CD4-positive, alpha-beta T cell (primary cell): ENCODE measurements around the gene GIT1. TPM values are rescaled to one million over a fixed set of nuclear protein-coding genes. Genes with fewer than 3 reads are reported as not detected.

ENCODE experiments used
- ATAC-seq: fragments of 200-7000 bp; cut with Tn5 transposase; one replicate; pipeline ENCODE4 v1.10.0; 2022; ENCODE audit warnings: mild to moderate bottlenecking; ENCODE audit not compliant: poor library complexity
- CTCF ChIA-PET: fragments of 350-600 bp; sonication (Branson Sonifier 250); formaldehyde crosslinking; loops from one replicate; lab custom pipeline; 2021; ENCODE audit warnings: antibody characterized with exemption, inconsistent platforms; lab: Charles Lee
- POLR2A ChIA-PET: fragments of 350-600 bp; sonication (Branson Sonifier 250); formaldehyde crosslinking; loops from one replicate; lab custom pipeline; 2021; ENCODE audit warnings: antibody characterized with exemption, inconsistent platforms; lab: Charles Lee
- DNase-seq, 14 experiments: peaks; one replicate each; pipeline ENCODE4 v3.0.0-alpha.2; 2013 to 2020; ENCODE audit warnings: mixed read lengths in 2 of 14
- H3K27ac ChIP-seq, 2 donors: one replicate each; pipeline versions ENCODE4 v1.5.1 to v1.7.0; 2013; ENCODE audit warnings: low read length in 2 of 2, low read depth in 1 of 2, mild to moderate bottlenecking in 1 of 2
- H3K27me3 ChIP-seq, 2 experiments: 1 replicate in 1 of 2; 2 replicates in 1 of 2; pipeline versions ENCODE4 v1.6.1 to v1.7.0; 2013; ENCODE audit warnings: low read length in 2 of 2, control low read depth in 1 of 2, mild to moderate bottlenecking in 1 of 2, moderate library complexity in 1 of 2; ENCODE audit not compliant: insufficient read depth in 2 of 2, control insufficient read depth in 1 of 2
- H3K36me3 ChIP-seq: one replicate; pipeline ENCODE4 v1.6.1; 2013; ENCODE audit warnings: low read length, control low read depth; ENCODE audit not compliant: insufficient read depth
- H3K4me1 ChIP-seq: one replicate; pipeline ENCODE4 v1.6.1; 2013; ENCODE audit warnings: low read length, control low read depth; ENCODE audit not compliant: insufficient read depth
- H3K4me3 ChIP-seq: one replicate; pipeline ENCODE4 v1.5.1; 2013; ENCODE audit warnings: mild to moderate bottlenecking, low read length, moderate library complexity
- H3K9me3 ChIP-seq, 2 experiments: 1 replicate in 1 of 2; 2 replicates in 1 of 2; pipeline versions ENCODE4 v1.6.1 to v1.7.0; 2013; ENCODE audit warnings: low read length in 2 of 2, mild to moderate bottlenecking in 2 of 2, control low read depth in 1 of 2, moderate library complexity in 1 of 2; ENCODE audit not compliant: control insufficient read depth in 1 of 2, insufficient read depth in 1 of 2
- H3K27ac Mint-ChIP-seq: one replicate; pipeline ENCODE4 v1.8.0; 2020; ENCODE audit warnings: mixed read lengths
- H3K27me3 Mint-ChIP-seq: one replicate; pipeline ENCODE4 v1.8.0; 2021; ENCODE audit warnings: mixed read lengths
- H3K36me3 Mint-ChIP-seq: one replicate; pipeline ENCODE4 v1.8.0; 2021; ENCODE audit warnings: low read depth, mixed read lengths
- H3K4me1 Mint-ChIP-seq: one replicate; pipeline ENCODE4 v1.8.0; 2021; ENCODE audit warnings: low read depth, mixed read lengths
- H3K4me3 Mint-ChIP-seq: one replicate; pipeline ENCODE4 v1.8.0; 2020; ENCODE audit warnings: mild to moderate bottlenecking, mixed read lengths
- H3K9me3 Mint-ChIP-seq: one replicate; pipeline ENCODE4 v1.8.0; 2020; ENCODE audit warnings: mixed read lengths
- intact Hi-C, 2 experiments: fragments of 100-400 bp; cut with DNase I in 1 of 2; cut with micrococcal nuclease in 1 of 2; formaldehyde crosslinking; loops; one replicate each; pipeline versions ENCODE4 v1.15.1 to v1.9.0; 2023 to 2025; cut with DNase I, micrococcal nuclease
- total RNA-seq, 174 experiments: library from RNA in 2 of 174; stranded (reverse) in 2 of 174; gene quantifications; one replicate each; pipeline ENCODE4 v1.2.3 and lab custom pipeline; 2021 to 2026
- TF ChIP-seq, protein P1 (sequence below): fragments of 200-600 bp; IDR thresholded peaks from one replicate; pipeline ENCODE4 v1.8.0; 2022; ENCODE audit warnings: antibody characterized with exemption, mild to moderate bottlenecking

GIT1 gene
- total RNA-seq, 2 experiments from 2014 or later = 35.8 to 36.7 TPM

DNA sequence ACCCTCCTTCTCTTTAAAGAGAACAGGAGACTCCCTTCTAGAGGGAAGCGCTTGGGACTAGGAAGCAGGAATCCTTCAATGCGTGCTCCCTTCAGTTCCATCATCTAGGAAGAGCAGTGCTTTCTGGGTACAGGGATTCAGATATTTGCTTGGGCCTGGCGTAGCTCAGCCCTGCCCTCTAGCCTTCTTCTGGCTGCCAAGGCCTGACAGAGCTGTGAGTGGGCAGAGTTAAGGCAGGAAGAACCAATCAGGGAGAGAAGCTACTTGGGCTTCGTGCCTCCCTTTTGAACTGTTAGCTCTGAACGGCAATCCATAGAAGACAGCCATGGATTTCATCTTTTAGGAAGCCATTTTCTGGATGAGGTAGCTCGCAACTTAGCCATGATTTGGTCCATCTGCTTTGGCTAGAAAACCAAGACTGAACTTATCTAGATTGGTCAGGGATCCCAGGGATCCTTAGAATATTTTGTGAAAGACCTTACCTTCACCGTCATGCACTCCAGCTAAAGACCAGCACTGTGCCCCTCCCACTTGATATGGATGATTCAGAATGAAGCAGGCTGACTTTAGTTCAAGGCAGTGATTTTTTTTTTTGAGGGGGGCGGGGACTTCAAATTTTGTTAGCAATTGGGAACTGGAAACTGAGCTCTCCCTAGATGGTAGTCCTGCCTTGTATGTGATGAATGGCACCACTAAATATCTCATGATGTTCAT, 35.7 kb upstream of the GIT1 start:
- Mint-ChIP-seq H3K36me3 (peaks cover 16% of the 10 kb centered on the region), H3K4me3 (no peak overlapping the region), H3K4me1 (peaks cover 47% of the 10 kb centered on the region), H3K27ac (peak overlapping the region; percentile 13), H3K27me3 (no peaks in the 10 kb centered on the region), H3K9me3 (no peaks in the 10 kb centered on the region)
- DNase-seq (peak in 2 of 14 experiments; percentile 17 to 24), ATAC-seq (no peak)
- Histone ChIP-seq H3K27me3 (no peaks in the 10 kb centered on the region), H3K36me3 (peaks cover 21% of the 10 kb centered on the region), H3K4me1 (peaks cover 24% of the 10 kb centered on the region), H3K4me3 (no peak overlapping the region), H3K9me3 (no peaks in the 10 kb centered on the region), H3K27ac (no peak overlapping the region)
- intact Hi-C loops = no loop called here
- ChIA-PET POLR2A (interaction anchor here (0.8 to 1.6 kb wide), 5 partner anchors 9 to 135 kb away, joined by 3 to 5 read pairs (median 3); no protein-coding TSS in a partner anchor), CTCF (interaction anchor here (3.8 to 4.5 kb wide), 2 partner anchors 8 to 11 kb away, joined by 16 to 24 read pairs; no protein-coding TSS in a partner anchor)
- TF ChIP-seq, protein P1, sequence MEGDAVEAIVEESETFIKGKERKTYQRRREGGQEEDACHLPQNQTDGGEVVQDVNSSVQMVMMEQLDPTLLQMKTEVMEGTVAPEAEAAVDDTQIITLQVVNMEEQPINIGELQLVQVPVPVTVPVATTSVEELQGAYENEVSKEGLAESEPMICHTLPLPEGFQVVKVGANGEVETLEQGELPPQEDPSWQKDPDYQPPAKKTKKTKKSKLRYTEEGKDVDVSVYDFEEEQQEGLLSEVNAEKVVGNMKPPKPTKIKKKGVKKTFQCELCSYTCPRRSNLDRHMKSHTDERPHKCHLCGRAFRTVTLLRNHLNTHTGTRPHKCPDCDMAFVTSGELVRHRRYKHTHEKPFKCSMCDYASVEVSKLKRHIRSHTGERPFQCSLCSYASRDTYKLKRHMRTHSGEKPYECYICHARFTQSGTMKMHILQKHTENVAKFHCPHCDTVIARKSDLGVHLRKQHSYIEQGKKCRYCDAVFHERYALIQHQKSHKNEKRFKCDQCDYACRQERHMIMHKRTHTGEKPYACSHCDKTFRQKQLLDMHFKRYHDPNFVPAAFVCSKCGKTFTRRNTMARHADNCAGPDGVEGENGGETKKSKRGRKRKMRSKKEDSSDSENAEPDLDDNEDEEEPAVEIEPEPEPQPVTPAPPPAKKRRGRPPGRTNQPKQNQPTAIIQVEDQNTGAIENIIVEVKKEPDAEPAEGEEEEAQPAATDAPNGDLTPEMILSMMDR = no peak

GRCh38 chr17:29624586-29624985, 35.1 kb upstream of the GIT1 start:
- Mint-ChIP-seq H3K27ac (peak overlapping the region; percentile 13), H3K4me1 (peaks cover 47% of the 10 kb centered on the region)
- POLR2A ChIA-PET = interaction anchor here (0.8 to 1.6 kb wide), 3 partner anchors 8 to 81 kb away, joined by 3 to 5 read pairs (median 3); no protein-coding TSS in a partner anchor

DNA sequence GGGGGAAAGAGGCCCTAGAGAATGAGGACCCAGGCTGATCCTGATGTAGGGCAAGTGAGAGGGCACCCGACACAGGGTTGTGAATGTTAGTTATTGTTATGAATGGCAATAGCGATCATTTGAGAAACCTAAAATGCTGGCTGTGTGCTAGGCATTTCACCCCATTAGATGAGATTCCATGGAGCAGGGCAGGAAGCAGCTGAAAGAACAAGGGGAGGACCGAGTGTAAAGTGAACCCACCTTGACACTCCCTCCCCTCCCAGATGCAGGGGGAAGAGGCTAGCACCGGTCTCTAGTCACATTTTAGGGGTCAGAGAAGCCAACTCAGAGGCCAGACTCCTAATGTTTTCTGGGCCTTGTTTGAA, 33.8 kb upstream of the GIT1 start:
- peaks cover 11% of the 10 kb centered on the region for H3K36me3 ChIP-seq
- no peaks in the 10 kb centered on the region for H3K36me3 Mint-ChIP-seq
- intact Hi-C loops = no loop called here

More at GRCh38 chr17:29624586-29624985, 35.1 kb upstream of the GIT1 start:
- Histone ChIP-seq H3K4me1 (peaks cover 24% of the 10 kb centered on the region), H3K36me3 (peaks cover 21% of the 10 kb centered on the region), H3K27ac (no peak overlapping the region), H3K9me3 (no peaks in the 10 kb centered on the region), H3K4me3 (no peak overlapping the region), H3K27me3 (no peaks in the 10 kb centered on the region)
- peaks cover 10% of the 10 kb centered on the region for H3K36me3 Mint-ChIP-seq
- CTCF ChIA-PET = interaction anchor here (3.8 to 4.5 kb wide), 2 partner anchors 7 to 11 kb away, joined by 16 to 24 read pairs; no protein-coding TSS in a partner anchor
- H3K27me3 Mint-ChIP-seq = no peaks in the 10 kb centered on the region
- H3K9me3 Mint-ChIP-seq = no peaks in the 10 kb centered on the region
- DNase-seq = peak in 1 of 14 experiments; percentile 24
- intact Hi-C loops = no loop called here
- TF ChIP-seq, protein P1 = no peak
- no peak for ATAC-seq
- peak overlapping the region; percentile 13 for H3K4me3 Mint-ChIP-seq

More for the DNA sequence above, 33.8 kb upstream of the GIT1 start:
- no peak for DNase-seq
- H3K27ac Mint-ChIP-seq = no peak overlapping the region
- Histone ChIP-seq H3K27ac (no peak overlapping the region), H3K4me1 (peaks cover 30% of the 10 kb centered on the region), H3K27me3 (no peaks in the 10 kb centered on the region), H3K4me3 (peak overlapping the region; percentile 69), H3K9me3 (no peaks in the 10 kb centered on the region)
- peak overlapping the region; percentile 84 for H3K4me3 Mint-ChIP-seq
- TF ChIP-seq, protein P1 = no peak
- peak; percentile 10 for ATAC-seq
- peaks cover 38% of the 10 kb centered on the region for H3K4me1 Mint-ChIP-seq
- H3K27me3 Mint-ChIP-seq = no peaks in the 10 kb centered on the region
- ChIA-PET CTCF (interaction anchor here (1.3 to 3.8 kb wide), 2 partner anchors 9 to 31 kb away, joined by 4 to 16 read pairs; no protein-coding TSS in a partner anchor), POLR2A (interaction anchor here (0.6 to 1.4 kb wide), 3 partner anchors 137 to 307 kb away, joined by 3 to 4 read pairs (median 3); partner anchors contain the start of gene SSH2)
- H3K9me3 Mint-ChIP-seq = no peaks in the 10 kb centered on the region
